ENCODE results near the gene SON. TPM values are rescaled to one million over a fixed set of nuclear protein-coding genes. Genes with fewer than 3 reads are reported as not detected.

The SON gene
- total and polyA plus RNA-seq, 2 of the 13 experiments (the other 11 are each of a cell fraction or from before 2014, with no cell fraction given), result 61.3 to 78.3 TPM

- no peak for TF ChIP-seq ZBTB10 (CRISPR knock-in tag; IDR thresholded peaks at IDR 0.05; ENCODE audit: borderline replicate concordance)
- TF ChIP-seq, protein P1, sequence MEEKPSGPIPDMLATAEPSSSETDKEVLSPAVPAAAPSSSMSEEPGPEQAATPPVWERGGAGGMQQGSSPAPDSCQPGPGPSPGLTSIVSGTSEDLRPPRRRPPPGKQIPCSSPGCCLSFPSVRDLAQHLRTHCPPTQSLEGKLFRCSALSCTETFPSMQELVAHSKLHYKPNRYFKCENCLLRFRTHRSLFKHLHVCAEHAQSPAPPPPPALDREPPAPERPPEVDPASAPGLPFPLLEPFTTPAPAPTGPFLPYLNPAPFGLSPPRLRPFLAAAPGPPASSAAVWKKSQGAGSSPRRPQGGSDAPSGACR (CRISPR knock-in tag; IDR thresholded peaks at IDR 0.05), result no peak; the same call in 1 of the 2 replicates
- TF ChIP-seq JUN (CRISPR knock-in tag; IDR thresholded peaks at IDR 0.05), result no peak
- TF ChIP-seq RFX1 (IDR thresholded peaks at IDR 0.05), result 0 out of 2 replicates have a peak, but pooled peaks have one; percentile 53
- TF ChIP-seq SNAPC2 (CRISPR knock-in tag; IDR thresholded peaks at IDR 0.05), result no peak
- TF ChIP-seq SP4 (CRISPR knock-in tag; IDR thresholded peaks at IDR 0.05), result peak; percentile 80
- TF ChIP-seq ZNF138 (CRISPR knock-in tag; IDR thresholded peaks at IDR 0.05; ENCODE audit: low read depth), result peak; percentile 74; the same call in 1 of the 2 replicates
- TF ChIP-seq, protein P2, sequence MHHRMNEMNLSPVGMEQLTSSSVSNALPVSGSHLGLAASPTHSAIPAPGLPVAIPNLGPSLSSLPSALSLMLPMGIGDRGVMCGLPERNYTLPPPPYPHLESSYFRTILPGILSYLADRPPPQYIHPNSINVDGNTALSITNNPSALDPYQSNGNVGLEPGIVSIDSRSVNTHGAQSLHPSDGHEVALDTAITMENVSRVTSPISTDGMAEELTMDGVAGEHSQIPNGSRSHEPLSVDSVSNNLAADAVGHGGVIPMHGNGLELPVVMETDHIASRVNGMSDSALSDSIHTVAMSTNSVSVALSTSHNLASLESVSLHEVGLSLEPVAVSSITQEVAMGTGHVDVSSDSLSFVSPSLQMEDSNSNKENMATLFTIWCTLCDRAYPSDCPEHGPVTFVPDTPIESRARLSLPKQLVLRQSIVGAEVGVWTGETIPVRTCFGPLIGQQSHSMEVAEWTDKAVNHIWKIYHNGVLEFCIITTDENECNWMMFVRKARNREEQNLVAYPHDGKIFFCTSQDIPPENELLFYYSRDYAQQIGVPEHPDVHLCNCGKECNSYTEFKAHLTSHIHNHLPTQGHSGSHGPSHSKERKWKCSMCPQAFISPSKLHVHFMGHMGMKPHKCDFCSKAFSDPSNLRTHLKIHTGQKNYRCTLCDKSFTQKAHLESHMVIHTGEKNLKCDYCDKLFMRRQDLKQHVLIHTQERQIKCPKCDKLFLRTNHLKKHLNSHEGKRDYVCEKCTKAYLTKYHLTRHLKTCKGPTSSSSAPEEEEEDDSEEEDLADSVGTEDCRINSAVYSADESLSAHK (CRISPR knock-in tag; IDR thresholded peaks at IDR 0.05; ENCODE audit: borderline replicate concordance), result no peak
- TF ChIP-seq, protein P3, sequence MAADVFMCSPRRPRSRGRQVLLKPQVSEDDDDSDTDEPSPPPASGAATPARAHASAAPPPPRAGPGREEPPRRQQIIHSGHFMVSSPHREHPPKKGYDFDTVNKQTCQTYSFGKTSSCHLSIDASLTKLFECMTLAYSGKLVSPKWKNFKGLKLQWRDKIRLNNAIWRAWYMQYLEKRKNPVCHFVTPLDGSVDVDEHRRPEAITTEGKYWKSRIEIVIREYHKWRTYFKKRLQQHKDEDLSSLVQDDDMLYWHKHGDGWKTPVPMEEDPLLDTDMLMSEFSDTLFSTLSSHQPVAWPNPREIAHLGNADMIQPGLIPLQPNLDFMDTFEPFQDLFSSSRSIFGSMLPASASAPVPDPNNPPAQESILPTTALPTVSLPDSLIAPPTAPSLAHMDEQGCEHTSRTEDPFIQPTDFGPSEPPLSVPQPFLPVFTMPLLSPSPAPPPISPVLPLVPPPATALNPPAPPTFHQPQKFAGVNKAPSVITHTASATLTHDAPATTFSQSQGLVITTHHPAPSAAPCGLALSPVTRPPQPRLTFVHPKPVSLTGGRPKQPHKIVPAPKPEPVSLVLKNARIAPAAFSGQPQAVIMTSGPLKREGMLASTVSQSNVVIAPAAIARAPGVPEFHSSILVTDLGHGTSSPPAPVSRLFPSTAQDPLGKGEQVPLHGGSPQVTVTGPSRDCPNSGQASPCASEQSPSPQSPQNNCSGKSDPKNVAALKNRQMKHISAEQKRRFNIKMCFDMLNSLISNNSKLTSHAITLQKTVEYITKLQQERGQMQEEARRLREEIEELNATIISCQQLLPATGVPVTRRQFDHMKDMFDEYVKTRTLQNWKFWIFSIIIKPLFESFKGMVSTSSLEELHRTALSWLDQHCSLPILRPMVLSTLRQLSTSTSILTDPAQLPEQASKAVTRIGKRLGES (CRISPR knock-in tag; IDR thresholded peaks at IDR 0.05; ENCODE audit: borderline replicate concordance), result no peak
- TF ChIP-seq MBNL3 (CRISPR knock-in tag; conservative IDR thresholded peaks at IDR 0.05), result no peak
- no peak for TF ChIP-seq SNAI1 (CRISPR knock-in tag; IDR thresholded peaks at IDR 0.05; ENCODE audit: borderline replicate concordance)
- no peak; the same call in 1 of the 2 replicates for TF ChIP-seq GATAD2A (CRISPR knock-in tag; IDR thresholded peaks at IDR 0.05)
- no peak for TF ChIP-seq ZBTB38 (CRISPR knock-in tag; IDR thresholded peaks at IDR 0.05)
- TF ChIP-seq TCF7 (IDR thresholded peaks at IDR 0.05; ENCODE audit: low read depth), result no peak
- peak; percentile 87; the same call in 1 of the 2 replicates for TF ChIP-seq FOXC1 (CRISPR knock-in tag; IDR thresholded peaks at IDR 0.05; ENCODE audit: borderline replicate concordance)
- no peak for TF ChIP-seq SRSF9 (IDR thresholded peaks at IDR 0.05; ENCODE audit: borderline replicate concordance, insufficient read depth, low read depth, low read length, poor library complexity, severe bottlenecking)
- no peak for TF ChIP-seq ZNF121 (CRISPR knock-in tag; IDR thresholded peaks at IDR 0.05)
- TF ChIP-seq TAF1 (CRISPR knock-in tag; IDR thresholded peaks at IDR 0.05), result peak; percentile 76
- TF ChIP-seq HOXA3 (CRISPR knock-in tag; IDR thresholded peaks at IDR 0.05), result peak; percentile 99
Measured at GRCh38 chr21:33542640-33543504, at the start of gene SON (continued).

All from HepG2 (cell line).